HG03460 (cell line): Measurements from ENCODE around the gene BABAM2.
"Not testable (repeated sequence)": the region's sequence is repeated elsewhere in the genome, so short reads cannot be mapped to it uniquely, and the experiment has no call there.

Source experiments
- ATAC-seq: cut with Tn5 transposase; IDR thresholded peaks from one replicate; pipeline ENCODE4 v1.9.1; 2021; ENCODE audit not compliant: unreplicated experiment

The BABAM2 gene

DNA sequence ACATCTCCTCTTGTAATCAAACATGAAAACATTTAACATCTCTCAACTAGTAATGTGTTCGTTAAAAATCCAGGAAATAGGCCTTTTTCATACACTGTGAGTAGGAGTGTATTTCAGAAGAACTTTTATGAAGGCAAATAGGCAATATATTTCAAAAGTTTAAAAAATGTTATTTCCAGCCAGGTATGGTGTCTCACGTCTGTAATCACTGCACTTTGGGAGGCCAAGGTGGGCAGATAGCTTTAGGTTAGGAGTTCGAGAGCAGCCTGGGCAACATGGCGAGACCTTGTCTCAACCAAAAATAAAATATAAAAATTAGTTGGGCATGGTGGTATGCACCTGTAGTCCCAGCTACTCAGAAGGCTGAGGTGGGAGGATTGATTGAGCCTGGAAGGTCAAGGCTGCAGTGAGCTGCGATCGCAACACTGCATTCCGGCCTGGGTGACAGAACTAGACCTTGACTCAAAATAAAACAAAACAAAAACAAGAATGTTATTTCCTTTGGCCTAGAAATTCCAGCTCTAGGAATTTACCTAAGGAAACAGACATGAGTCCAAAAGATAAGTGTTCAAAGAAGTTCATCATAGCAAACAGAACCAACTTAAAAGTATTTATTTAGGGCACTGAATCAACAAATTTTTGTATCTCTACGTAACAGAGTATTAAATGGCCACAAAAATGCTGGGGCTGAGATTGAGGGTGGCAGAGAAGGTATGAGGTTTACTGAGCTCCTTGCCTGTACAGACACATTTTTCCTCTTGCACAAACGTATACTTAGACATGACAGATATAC is 15.2 kb upstream of the BABAM2 start:
- no peak for ATAC-seq

GRCh38 chr2:27878825-27879224 is 11.7 kb upstream of the BABAM2 start:
- ATAC-seq, result no peak

- ATAC-seq, result not testable (repeated sequence)
These were observed 8.5 kb upstream of the BABAM2 start for GRCh38 chr2:27881815-27882583.

DNA sequence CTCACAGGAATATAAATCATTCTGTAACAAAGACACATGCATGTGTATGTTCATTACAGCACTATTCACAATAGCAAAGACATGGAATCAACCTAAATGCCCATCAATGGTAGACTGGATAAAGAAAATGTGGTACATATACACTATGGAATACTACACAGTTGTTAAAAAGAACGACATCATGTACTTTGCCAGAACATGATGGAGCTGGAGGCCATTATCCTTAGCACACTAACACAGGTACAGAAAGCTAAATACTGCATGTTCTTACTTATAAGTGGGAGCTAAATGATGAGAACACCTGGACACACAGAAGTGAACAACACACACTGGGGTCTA is 8.0 kb upstream of the BABAM2 start:
- not testable (repeated sequence) for ATAC-seq

DNA sequence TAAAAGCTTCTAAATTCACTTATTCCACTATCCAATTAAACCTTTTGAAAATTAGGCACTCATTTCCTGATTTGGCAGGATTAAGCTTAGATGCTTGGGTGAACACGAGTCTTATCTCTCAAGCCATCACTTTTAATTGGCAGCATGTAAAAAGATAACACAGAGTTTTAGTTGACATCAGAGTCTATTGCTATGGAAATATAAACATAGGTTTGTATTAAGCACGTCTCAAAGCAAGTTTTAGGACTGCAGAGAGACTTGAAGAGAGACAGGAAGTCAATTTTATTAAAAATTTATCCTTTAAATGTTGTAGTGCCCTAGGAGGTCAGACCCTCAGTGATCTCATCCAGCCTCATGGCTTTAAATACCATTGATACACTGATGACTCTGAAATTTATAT is 5.9 kb upstream of the BABAM2 start:
- no peak for ATAC-seq

- no peak for ATAC-seq
These were observed 5.3 kb upstream of the BABAM2 start for GRCh38 chr2:27885234-27885633.

DNA sequence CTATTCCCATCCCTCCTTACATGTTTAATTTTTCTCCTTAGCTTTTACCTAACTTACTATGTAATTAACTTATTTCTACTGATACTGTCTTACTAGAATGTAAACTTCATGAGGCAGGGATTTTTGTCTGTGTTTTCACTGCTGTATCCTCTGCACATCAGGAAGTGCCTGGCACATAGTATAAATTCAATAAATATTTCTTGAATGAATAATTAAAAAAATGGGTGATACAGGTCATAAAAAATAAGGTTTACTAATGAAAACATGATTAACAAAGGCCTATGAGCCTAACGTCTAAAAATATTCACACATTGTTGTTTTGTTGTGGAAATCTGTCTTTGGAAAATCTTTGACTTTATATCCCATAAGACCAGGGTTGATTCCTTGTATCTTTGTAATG is 4.9 kb upstream of the BABAM2 start:
- ATAC-seq, result no peak

DNA sequence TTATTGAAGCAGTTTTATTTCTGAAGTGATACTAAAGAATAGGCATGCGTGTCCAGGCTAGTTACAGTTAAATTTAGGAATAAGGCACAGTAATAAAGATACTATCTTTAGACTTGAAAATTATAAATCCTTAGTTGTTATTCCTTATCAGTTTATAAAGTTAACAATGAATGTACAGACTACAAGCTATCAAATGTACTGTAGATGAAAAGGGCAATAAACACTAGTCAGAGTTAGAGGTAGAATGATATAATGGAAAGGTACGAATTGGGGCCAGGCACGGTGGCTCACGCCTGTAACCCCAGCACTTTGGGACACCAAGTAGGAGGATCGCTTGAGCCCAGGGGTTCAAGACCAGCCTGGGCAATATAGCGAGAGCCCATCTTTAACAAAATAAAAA is 4.2 kb upstream of the BABAM2 start:
- ATAC-seq, result no peak

DNA sequence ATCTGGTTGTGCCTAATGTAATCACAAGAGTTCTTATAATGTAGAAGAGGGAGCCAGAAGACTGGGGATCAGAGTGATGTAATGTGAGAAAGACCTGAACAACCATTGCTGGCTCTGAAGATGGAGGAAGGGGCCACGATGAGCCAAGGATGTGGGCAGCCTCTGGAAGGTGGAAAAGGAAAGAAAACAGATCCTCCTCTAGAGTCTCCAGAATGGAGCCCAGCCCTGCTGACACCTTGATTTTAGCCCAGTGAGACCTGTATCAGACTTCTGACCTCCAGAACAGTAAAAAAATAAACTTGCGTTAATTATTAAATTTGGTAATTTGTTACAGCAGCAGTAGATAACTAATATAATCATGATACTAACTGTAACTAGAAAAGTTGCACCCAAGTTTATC is 3.4 kb upstream of the BABAM2 start:
- ATAC-seq, result no peak

GRCh38 chr2:27887830-27888229 is 2.7 kb upstream of the BABAM2 start:
- no peak for ATAC-seq

GRCh38 chr2:27888790-27889189 is 1.7 kb upstream of the BABAM2 start:
- no peak for ATAC-seq

DNA sequence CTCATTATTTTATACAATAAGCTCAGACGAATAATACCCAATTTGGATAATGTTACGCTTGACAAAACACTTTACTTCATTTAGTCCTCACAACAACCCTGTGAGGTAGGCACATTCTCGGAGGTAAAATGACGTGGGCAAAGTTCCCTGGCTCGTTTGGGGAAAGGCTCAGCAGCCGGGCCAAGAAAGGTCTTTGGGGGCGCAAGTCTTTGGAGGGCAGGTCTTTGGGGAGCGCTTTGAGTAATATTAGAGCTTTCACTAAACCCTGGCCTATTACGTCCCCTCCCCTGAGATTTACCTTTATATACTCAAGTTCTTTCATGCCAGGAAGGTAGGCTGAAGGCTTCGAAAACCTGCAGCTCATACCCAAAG is 769 bp upstream of the BABAM2 start:
- ATAC-seq, result no peak

DNA sequence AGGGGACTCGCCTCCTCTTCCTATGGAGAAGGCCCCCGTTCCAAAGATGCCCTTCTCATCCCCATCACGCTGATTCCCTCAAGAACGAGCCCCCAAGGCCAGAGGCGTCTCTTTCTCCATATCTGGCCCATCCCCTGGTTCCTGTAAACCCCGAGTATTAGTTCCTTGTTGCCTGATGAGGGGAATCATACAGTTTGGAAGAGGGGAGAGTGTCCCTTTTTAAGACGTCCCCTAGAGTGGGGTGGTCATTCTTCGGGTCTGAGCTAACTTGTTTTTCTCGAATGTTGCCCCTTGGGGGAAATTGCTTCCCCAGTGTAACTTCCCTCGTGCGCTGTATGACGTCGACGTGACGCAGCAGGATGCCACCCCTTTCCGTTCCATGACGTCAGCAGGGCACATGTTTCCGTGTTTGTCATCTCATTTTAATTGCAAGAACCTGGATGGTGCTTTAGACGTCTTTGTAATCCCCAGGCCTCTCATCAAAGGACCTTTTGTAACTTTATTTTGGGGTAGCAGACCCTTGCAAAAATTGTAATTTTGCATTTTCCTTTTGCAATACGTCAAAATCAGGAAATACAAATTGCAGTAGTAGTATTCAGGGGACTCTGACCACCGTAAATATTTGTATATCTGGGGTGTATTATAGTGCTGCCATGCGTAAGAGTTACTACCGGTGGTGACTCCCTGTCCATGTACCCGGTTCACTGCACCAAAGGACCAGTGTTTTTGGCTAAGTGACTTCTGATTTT is 569 bp downstream of the BABAM2 start:
- ATAC-seq, result peak; percentile 9

- no peak for ATAC-seq
These were observed 1.2 kb downstream of the BABAM2 start for GRCh38 chr2:27891673-27892105.

GRCh38 chr2:27893006-27893405 is 2.5 kb downstream of the BABAM2 start:
- ATAC-seq, result no peak

DNA sequence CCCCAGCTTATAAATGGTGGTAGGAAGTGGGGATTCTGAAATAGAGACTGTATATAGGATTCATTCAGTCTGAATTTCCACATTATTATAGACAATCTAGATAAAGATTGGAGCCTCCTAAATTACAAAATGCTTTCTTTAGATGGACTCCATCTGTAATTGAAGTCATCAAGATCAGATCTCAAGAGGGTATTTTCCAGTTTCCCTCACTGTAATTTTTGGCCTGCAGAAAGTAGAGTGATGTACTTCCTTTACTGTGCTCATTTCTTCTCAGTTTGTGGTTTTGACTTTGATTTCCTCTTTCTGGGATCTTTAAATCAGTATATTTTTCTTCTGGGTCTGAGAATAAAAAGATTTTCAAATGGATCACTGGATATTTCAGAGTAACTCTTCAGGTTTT is 7.2 kb downstream of the BABAM2 start:
- no peak for ATAC-seq

GRCh38 chr2:27901234-27901633 is 10.7 kb downstream of the BABAM2 start:
- ATAC-seq, result no peak

DNA sequence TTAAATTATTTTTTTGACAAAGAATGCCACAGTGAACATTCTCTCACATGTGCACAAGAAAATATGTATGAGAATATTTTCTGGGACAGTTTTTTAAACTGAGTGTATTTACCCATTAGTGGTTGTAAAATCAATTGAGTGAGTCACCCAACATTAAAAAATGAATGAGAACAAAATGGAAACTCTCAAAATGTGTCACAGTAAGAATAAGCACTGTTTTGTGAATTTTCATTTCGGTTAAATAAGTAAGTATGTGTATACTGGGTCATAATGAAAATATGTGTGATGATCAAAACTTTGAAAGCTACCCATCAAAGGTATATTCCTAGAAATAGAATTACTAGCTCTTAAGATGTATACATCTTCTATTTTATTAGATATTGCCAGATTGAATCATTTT is 11.6 kb downstream of the BABAM2 start:
- no peak for ATAC-seq

- ATAC-seq, result no peak
These were observed 12.5 kb downstream of the BABAM2 start for GRCh38 chr2:27903018-27903417.

DNA sequence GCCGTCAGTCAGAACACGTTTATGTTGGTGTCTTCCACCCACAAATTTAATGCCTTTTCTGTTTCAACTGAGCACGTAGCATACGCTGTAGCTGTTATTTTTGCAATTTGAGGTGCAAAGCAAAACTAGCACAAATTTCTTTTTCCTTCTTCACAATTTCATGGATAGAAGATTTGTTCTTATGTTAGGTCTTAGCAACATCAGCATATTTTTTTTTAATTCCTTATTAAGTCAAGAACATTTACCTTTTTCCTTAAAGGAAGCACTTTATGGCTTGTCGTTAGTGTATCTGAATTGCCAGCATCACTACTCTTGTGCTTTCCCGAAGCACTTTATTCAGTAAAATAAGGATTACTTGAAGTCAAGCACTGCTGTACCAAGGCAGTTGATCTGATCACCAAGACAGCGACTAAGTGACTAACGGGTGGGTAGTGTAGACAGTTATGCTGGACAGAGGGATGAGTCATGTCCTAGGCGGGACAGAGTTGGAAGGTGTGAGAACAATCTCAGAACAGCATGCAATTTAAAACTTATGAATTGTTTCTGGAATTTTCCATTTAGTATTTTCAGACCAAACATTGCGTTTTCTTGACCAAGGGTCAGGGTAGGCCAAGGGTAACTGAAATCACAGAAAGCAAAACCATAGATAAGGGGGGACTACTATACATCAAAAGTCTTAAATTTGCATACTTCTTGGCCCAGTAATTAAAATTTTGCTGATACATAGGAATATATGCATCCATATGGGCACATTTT is 13.3 kb downstream of the BABAM2 start:
- ATAC-seq, result no peak

- ATAC-seq, result no peak
These were observed 13.8 kb downstream of the BABAM2 start for GRCh38 chr2:27904405-27904665.
